Measurements from ENCODE around the gene MAVS. TPM values are rescaled to one million over a fixed set of nuclear protein-coding genes. Genes with fewer than 3 reads are reported as not detected.

MAVS gene
- total RNA-seq, 1 donor from 2014 or later = 22.2 TPM

DNA sequence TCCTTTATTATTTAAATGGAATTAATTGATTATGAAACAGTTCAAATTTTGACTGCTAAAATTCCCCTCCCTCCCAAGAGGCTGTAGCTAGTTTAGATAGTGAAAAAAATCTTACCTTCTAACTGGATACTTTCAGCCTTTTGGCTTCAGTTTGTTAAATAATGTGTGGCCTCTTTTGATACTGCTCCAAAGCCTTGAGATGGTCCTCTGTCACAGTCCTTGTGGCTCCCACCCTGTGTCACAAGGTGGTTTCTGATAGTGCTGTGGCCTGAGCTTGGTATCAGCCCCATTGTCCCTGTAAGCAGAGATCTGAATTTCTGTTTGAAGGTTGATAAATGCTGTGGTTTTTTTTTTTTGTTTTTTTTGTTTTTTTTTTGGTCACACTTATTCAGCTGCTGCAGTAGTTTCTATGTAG, 63.3 kb downstream of the MAVS start:
- TF ChIP-seq, protein P1, sequence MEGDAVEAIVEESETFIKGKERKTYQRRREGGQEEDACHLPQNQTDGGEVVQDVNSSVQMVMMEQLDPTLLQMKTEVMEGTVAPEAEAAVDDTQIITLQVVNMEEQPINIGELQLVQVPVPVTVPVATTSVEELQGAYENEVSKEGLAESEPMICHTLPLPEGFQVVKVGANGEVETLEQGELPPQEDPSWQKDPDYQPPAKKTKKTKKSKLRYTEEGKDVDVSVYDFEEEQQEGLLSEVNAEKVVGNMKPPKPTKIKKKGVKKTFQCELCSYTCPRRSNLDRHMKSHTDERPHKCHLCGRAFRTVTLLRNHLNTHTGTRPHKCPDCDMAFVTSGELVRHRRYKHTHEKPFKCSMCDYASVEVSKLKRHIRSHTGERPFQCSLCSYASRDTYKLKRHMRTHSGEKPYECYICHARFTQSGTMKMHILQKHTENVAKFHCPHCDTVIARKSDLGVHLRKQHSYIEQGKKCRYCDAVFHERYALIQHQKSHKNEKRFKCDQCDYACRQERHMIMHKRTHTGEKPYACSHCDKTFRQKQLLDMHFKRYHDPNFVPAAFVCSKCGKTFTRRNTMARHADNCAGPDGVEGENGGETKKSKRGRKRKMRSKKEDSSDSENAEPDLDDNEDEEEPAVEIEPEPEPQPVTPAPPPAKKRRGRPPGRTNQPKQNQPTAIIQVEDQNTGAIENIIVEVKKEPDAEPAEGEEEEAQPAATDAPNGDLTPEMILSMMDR (conservative IDR thresholded peaks at IDR 0.05; ENCODE audit: low read depth, low read length) = no peak
- no peak for DNase-seq (ENCODE audit: low read depth)
- H3K4me3 ChIP-seq (ENCODE audit: low read depth, low read length) = no peak overlapping the region

DNA sequence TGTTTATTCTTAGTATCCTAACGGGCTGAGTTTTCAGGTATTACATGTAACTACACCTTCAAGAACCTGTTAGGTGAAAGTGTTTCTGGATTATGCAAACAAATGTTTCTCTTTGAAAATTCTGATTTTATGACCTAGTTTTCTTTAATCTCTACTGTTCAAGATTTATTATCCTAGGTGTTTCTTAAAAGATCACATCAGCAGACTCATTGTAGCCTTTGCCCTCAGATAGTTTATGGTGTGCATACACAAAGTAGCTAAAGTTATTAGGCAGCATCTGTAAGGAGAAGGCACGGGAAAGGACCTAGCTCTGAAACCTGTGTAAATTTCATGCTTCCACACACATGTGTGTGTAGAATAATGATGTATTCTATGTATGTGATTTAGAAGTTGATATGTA, 64.2 kb downstream of the MAVS start:
- TF ChIP-seq, protein P1 (conservative IDR thresholded peaks at IDR 0.05; ENCODE audit: low read depth, low read length) = no peak
- DNase-seq (ENCODE audit: low read depth) = no peak
- H3K4me3 ChIP-seq (ENCODE audit: low read depth, low read length) = no peak overlapping the region

DNA sequence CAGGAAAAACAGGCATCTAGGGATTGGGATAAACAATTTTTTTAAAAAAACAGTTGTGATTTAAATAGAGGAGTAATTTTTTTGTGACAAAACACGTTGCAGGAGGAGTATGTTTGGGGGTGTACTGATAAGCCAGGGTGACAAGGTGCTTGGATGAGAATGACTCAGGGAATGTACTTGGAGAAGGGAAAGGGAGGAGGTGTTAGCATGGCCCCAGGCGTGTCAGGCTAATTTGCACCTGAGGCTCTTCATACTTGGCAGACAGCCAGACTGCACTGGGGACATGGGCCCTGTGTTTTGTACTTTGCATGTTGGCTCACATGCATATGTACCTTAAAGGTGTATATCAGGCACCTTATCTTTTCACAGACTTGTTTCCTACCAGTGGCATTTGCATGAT, 65.3 kb downstream of the MAVS start:
- no peak for DNase-seq (ENCODE audit: low read depth)
- TF ChIP-seq, protein P1 (conservative IDR thresholded peaks at IDR 0.05; ENCODE audit: low read depth, low read length) = no peak
- H3K4me3 ChIP-seq (ENCODE audit: low read depth, low read length) = no peak overlapping the region

DNA sequence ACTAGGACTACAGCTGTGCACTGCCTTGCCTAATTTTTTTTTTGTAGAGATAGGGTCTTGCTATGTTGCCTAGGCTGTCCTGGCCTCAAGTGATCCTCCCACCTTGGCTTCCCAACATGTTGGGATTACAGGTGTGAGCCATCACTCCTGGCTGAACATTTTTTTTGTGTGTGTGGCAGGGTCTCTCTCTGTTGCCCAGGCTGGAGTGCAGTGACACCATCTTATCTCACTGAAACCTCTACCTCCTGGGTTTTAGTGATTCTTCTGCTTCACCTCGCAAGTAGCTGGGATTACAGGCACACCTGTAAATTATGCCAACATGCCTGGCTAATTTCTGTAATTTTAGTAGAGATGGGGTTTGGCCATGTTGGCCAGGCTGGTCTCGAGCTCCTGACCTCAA, 67.8 kb downstream of the MAVS start:
- TF ChIP-seq, protein P1 (conservative IDR thresholded peaks at IDR 0.05; ENCODE audit: low read depth, low read length) = no peak
- H3K4me3 ChIP-seq (ENCODE audit: low read depth, low read length) = no peak overlapping the region
- no peak for DNase-seq (ENCODE audit: low read depth)

DNA sequence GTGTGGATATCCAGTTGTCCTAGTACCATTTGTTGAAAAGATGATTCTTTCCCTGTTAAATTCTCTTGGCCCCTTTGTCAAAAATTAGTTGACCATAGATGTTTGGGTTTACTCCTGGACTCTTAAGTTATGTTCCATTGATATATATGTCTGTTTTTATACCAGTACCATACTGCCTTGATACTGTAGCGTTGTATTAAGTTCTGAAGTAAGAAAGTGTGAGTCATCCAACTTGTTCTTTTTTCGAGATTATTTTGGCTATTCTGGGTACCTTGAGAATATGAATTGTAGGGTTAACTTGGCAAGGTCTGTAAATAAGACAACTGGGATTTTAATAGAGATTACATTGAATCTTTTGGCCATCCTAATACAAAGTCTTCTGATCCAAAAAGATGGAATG, 69.1 kb downstream of the MAVS start:
- no peak for DNase-seq (ENCODE audit: low read depth)
- TF ChIP-seq, protein P1 (conservative IDR thresholded peaks at IDR 0.05; ENCODE audit: low read depth, low read length) = no peak
- no peak overlapping the region for H3K4me3 ChIP-seq (ENCODE audit: low read depth, low read length)

DNA sequence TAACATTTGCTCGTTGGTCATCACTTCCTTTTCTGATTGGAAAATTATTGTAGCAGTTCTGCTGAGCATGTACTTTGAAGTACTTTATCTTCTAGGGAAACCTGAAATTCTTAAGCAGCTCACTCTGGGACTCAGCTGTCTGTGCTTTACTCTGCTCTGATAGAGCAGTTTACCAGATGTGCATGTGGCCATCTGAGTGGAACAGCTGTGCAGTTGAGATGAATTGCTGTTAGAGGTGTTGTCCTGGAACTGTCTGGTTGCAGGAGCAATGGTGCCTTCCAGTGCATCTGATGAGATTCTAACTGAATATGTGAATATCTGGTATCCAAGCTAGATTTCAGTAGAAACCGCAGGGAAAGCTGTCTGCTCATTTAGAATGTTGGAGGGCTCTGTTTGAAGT, 69.7 kb downstream of the MAVS start:
- DNase-seq (ENCODE audit: low read depth) = no peak
- no peak overlapping the region for H3K4me3 ChIP-seq (ENCODE audit: low read depth, low read length)
- TF ChIP-seq, protein P1 (conservative IDR thresholded peaks at IDR 0.05; ENCODE audit: low read depth, low read length) = no peak

DNA sequence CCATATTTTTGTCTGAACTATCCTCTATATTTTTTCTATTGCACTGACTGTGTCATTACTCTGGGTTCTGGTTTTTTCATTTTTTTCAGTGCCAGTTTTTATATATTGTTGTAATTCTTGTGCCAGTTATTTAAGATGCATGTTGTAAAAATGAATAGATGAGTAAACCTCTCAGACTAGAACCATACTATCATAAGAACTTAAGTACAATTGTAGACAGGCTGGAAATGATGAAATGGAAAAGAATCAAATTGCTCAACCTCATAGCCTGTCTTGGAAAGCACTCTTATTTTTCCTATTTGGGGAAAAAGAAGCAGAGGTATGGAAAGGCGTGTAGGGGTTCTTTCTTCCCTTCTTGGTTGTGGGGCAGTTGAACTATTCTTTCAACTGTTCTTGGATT, 72.7 kb downstream of the MAVS start:
- no peak for DNase-seq (ENCODE audit: low read depth)
- no peak overlapping the region for H3K4me3 ChIP-seq (ENCODE audit: low read depth, low read length)
- TF ChIP-seq, protein P1 (conservative IDR thresholded peaks at IDR 0.05; ENCODE audit: low read depth, low read length) = no peak
